Neural cell (in vitro differentiated cells): ENCODE data around the gene RFNG. TPM values are rescaled to one million over a fixed set of nuclear protein-coding genes. Genes with fewer than 3 reads are reported as not detected.

Source experiments
- H2AFZ ChIP-seq: fragments of 200-600, 300-800 bp; sonication (generic), shearing (Covaris generic); 2 replicates; pipeline ENCODE4 v1.6.0; 2014; ENCODE audit warnings: low read depth, mild to moderate bottlenecking, antibody characterized with exemption, low read length, moderate library complexity
- H3F3A ChIP-seq: fragments of 200-600 bp; shearing (Covaris generic); 2 replicates; pipeline ENCODE4 v1.6.1; 2016; ENCODE audit warnings: mild to moderate bottlenecking, moderate library complexity, mixed read lengths, antibody characterized with exemption, low read length; ENCODE audit not compliant: insufficient read depth, poor library complexity, severe bottlenecking
- H3K27ac ChIP-seq: fragments of 200-600, 300-800 bp; sonication (generic), shearing (Covaris generic); 2 replicates; pipeline ENCODE4 v1.5.1; 2014; ENCODE audit warnings: mild to moderate bottlenecking, low read length, moderate library complexity
- H3K27me3 ChIP-seq: fragments of 300-800, 200-600 bp; sonication (generic), shearing (Covaris generic); 2 replicates; pipeline ENCODE4 v1.6.0; 2014; ENCODE audit warnings: mild to moderate bottlenecking, low read depth, low read length, moderate library complexity; ENCODE audit not compliant: insufficient read depth
- H3K36me3 ChIP-seq: fragments of 300-800, 200-600 bp; sonication (generic), shearing (Covaris generic); 2 replicates; pipeline ENCODE4 v1.5.1; 2014; ENCODE audit warnings: mild to moderate bottlenecking, antibody characterized with exemption, low read length, moderate library complexity; ENCODE audit not compliant: insufficient read depth
- H3K4me2 ChIP-seq: fragments of 300-800, 200-600 bp; sonication (generic), shearing (Covaris generic); 2 replicates; pipeline ENCODE4 v1.6.0; 2014; ENCODE audit warnings: mild to moderate bottlenecking, low read length
- H3K4me3 ChIP-seq: fragments of 300-800, 200-600 bp; sonication (generic), shearing (Covaris generic); 2 replicates; pipeline ENCODE4 v1.5.1; 2014; ENCODE audit warnings: mild to moderate bottlenecking, low read length, moderate library complexity
- H3K79me2 ChIP-seq: fragments of 200-600 bp; shearing (Covaris generic); replicated peaks from 2 replicates; pipeline ENCODE4 v1.6.0; 2014; ENCODE audit warnings: mild to moderate bottlenecking, low read length, moderate library complexity; ENCODE audit not compliant: insufficient read depth
- H3K9ac ChIP-seq: fragments of 300-800, 200-600 bp; sonication (generic), shearing (Covaris generic); 2 replicates; pipeline ENCODE4 v1.6.1; 2016; ENCODE audit warnings: mild to moderate bottlenecking, low read length, mixed read lengths
- H3K9me2 ChIP-seq: fragments of 200-600 bp; shearing (Covaris generic); 2 replicates; pipeline ENCODE4 v1.6.1; 2016; ENCODE audit warnings: mild to moderate bottlenecking, low read length, mixed read lengths; ENCODE audit not compliant: insufficient read depth
- H3K9me3 ChIP-seq: fragments of 200-600, 300-800 bp; sonication (generic), shearing (Covaris generic); 2 replicates; pipeline ENCODE4 v1.6.1; 2016; ENCODE audit warnings: mild to moderate bottlenecking, mixed run types, low read length, moderate library complexity, mixed read lengths
- H4K20me1 ChIP-seq: fragments of 200-600 bp; shearing (Covaris generic); 2 replicates; pipeline ENCODE4 v1.6.1; 2016; ENCODE audit warnings: mild to moderate bottlenecking, mixed run types; ENCODE audit not compliant: insufficient read depth
- CTCF ChIP-seq: fragments of 450-650 bp; IDR thresholded peaks from 2 replicates; pipeline ENCODE4 v1.5.1; 2014; ENCODE audit warnings: antibody characterized with exemption, mild to moderate bottlenecking, moderate library complexity; ENCODE audit not compliant: poor library complexity, severe bottlenecking
- EP300 ChIP-seq: fragments of 450-650 bp; conservative IDR thresholded peaks from 2 replicates; pipeline ENCODE4 v1.6.1; 2014; ENCODE audit warnings: antibody characterized with exemption, mild to moderate bottlenecking, moderate library complexity; ENCODE audit not compliant: poor library complexity, severe bottlenecking
- EZH2 ChIP-seq: fragments of 200-600, 300-800 bp; shearing (Covaris generic), sonication (generic); IDR thresholded peaks from 2 replicates; pipeline ENCODE4 v1.6.1; 2014; ENCODE audit warnings: antibody characterized with exemption, low read length, borderline replicate concordance, mild to moderate bottlenecking; ENCODE audit not compliant: insufficient read depth, poor library complexity, severe bottlenecking
- MXI1 ChIP-seq: fragments of 450-650 bp; conservative IDR thresholded peaks from 2 replicates; pipeline ENCODE4 v1.6.1; 2014; ENCODE audit warnings: antibody characterized with exemption, mild to moderate bottlenecking; ENCODE audit not compliant: poor library complexity, severe bottlenecking
- POLR2AphosphoS5 ChIP-seq: IDR thresholded peaks from 2 replicates; pipeline ENCODE4 v1.6.1; 2012
- RAD21 ChIP-seq: fragments of 450-650 bp; conservative IDR thresholded peaks from 2 replicates; pipeline ENCODE4 v1.6.1; 2014; ENCODE audit warnings: antibody characterized with exemption, mild to moderate bottlenecking, moderate library complexity
- REST ChIP-seq: IDR thresholded peaks from 2 replicates; pipeline ENCODE4 v1.6.1; 2012; ENCODE audit warnings: borderline replicate concordance
- SMC3 ChIP-seq: fragments of 450-650 bp; conservative IDR thresholded peaks from 2 replicates; pipeline ENCODE4 v1.6.1; 2014; ENCODE audit warnings: antibody characterized with exemption, mild to moderate bottlenecking, moderate library complexity; ENCODE audit not compliant: poor library complexity
- TAF1 ChIP-seq: IDR thresholded peaks from 2 replicates; pipeline ENCODE4 v1.6.1; 2012; ENCODE audit warnings: low read depth
- polyA plus RNA-seq: library from polyadenylated mRNA; depleted of rRNA; stranded (reverse); fragments of >200 nt; gene quantifications from 2 replicates; pipeline ENCODE4 v1.2.3, GENCODE V29; 2014

Gene RFNG
- polyA plus RNA-seq, 1 donor from 2014 or later, result 176 TPM

- Histone ChIP-seq H3K36me3 (no peaks in the 10 kb centered on the region), H3K4me3 (no peak overlapping the region), H3K9me2 (no peaks in the 10 kb centered on the region), H3K9me3 (no peaks in the 10 kb centered on the region), H2AFZ (no peak overlapping the region), H3K4me2 (no peak overlapping the region), H3K27me3 (no peaks in the 10 kb centered on the region), H3K9ac (no peak overlapping the region), H4K20me1 (no peaks in the 10 kb centered on the region), H3K79me2 (no peaks in the 10 kb centered on the region), H3K27ac (no peak overlapping the region), H3F3A (no peaks in the 10 kb centered on the region)
- no peak for TF ChIP-seq MXI1
- no peak for TF ChIP-seq EP300
- no peak for TF ChIP-seq SMC3
- no peak for TF ChIP-seq EZH2
- no peak for TF ChIP-seq TAF1
- no peak for TF ChIP-seq POLR2AphosphoS5
- TF ChIP-seq REST, result no peak
- no peak for TF ChIP-seq RAD21
- no peak for TF ChIP-seq CTCF
Measured at GRCh38 chr17:82086941-82087906, 35.6 kb upstream of the RFNG start.

- H3K4me3 ChIP-seq, result no peak overlapping the region
- no peaks in the 10 kb centered on the region for H3F3A ChIP-seq
- no peak for TF ChIP-seq TAF1
- TF ChIP-seq MXI1, result no peak
- TF ChIP-seq CTCF, result no peak
- no peak for TF ChIP-seq EP300
- TF ChIP-seq RAD21, result no peak
- no peak for TF ChIP-seq EZH2
- no peak for TF ChIP-seq SMC3
- H3K9me3 ChIP-seq, result no peaks in the 10 kb centered on the region
- H3K36me3 ChIP-seq, result no peaks in the 10 kb centered on the region
- no peak overlapping the region for H3K9ac ChIP-seq
- no peak overlapping the region for H2AFZ ChIP-seq
- H3K4me2 ChIP-seq, result no peak overlapping the region
- no peak overlapping the region for H3K27ac ChIP-seq
- H3K9me2 ChIP-seq, result no peaks in the 10 kb centered on the region
- no peaks in the 10 kb centered on the region for H4K20me1 ChIP-seq
- no peaks in the 10 kb centered on the region for H3K27me3 ChIP-seq
- no peaks in the 10 kb centered on the region for H3K79me2 ChIP-seq
Measured at GRCh38 chr17:82085931-82086764, 34.5 kb upstream of the RFNG start.
